Activated CD4-positive, alpha-beta T cell treated with anti-CD3 and anti-CD28 coated beads, Interleukin-2, Interleukin-4, amounts not matched to agents 100 ng/mL and 50 ng/mL, durations not matched to agents 16 hours and 8 hours (primary cell): ENCODE measurements around the gene MTFMT.
A peak's percentile ranks its signal among the peaks of the same experiment; 100 is the strongest.
"Not testable (repeated sequence)": the region's sequence is repeated elsewhere in the genome, so short reads cannot be mapped to it uniquely, and the experiment has no call there.

Experiments used
- DNase-seq: peaks from one replicate; pipeline ENCODE4 v3.0.0-alpha.2; 2020; ENCODE audit warnings: low spot score

The MTFMT gene

GRCh38 chr15:65060641-65061397 is 31.4 kb upstream of the MTFMT start:
- no peak for DNase-seq

GRCh38 chr15:65059931-65060596 is 30.6 kb upstream of the MTFMT start:
- DNase-seq, result no peak

- DNase-seq, result no peak
These were observed 29.9 kb upstream of the MTFMT start for GRCh38 chr15:65059369-65059750.

GRCh38 chr15:65058394-65059368 is 29.2 kb upstream of the MTFMT start:
- no peak for DNase-seq

GRCh38 chr15:65057549-65057940 is 28.1 kb upstream of the MTFMT start:
- DNase-seq, result no peak

- no peak for DNase-seq
These were observed 27.6 kb upstream of the MTFMT start for GRCh38 chr15:65056868-65057548.

GRCh38 chr15:65056106-65056505 is 26.7 kb upstream of the MTFMT start:
- DNase-seq, result no peak

- DNase-seq, result no peak
These were observed 25.9 kb upstream of the MTFMT start for GRCh38 chr15:65055201-65055870.

- peak; percentile 46 for DNase-seq
These were observed 25.1 kb upstream of the MTFMT start for GRCh38 chr15:65054333-65055200.

GRCh38 chr15:65052956-65053355 is 23.5 kb upstream of the MTFMT start:
- DNase-seq, result no peak

- DNase-seq, result no peak
These were observed 21.8 kb upstream of the MTFMT start for GRCh38 chr15:65051266-65051665.

- no peak for DNase-seq
These were observed 20.8 kb upstream of the MTFMT start for GRCh38 chr15:65050270-65050669.

- DNase-seq, result peak; percentile 88
These were observed 20.0 kb upstream of the MTFMT start for GRCh38 chr15:65049418-65049840.

GRCh38 chr15:65048241-65048640 is 18.8 kb upstream of the MTFMT start:
- DNase-seq, result no peak

- DNase-seq, result no peak
These were observed 15.5 kb upstream of the MTFMT start, which contains the start of gene SLC51B for GRCh38 chr15:65044724-65045481. Gene SLC51B (plus strand): TSS chr15:65045387. CDS start chr15:65050005, 4,618 bp downstream.

- DNase-seq, result not testable (repeated sequence)
These were observed 14.8 kb upstream of the MTFMT start for GRCh38 chr15:65044218-65044617.

GRCh38 chr15:65042776-65043327 is 13.4 kb upstream of the MTFMT start:
- no peak for DNase-seq

GRCh38 chr15:65041787-65042186 is 12.3 kb upstream of the MTFMT start:
- no peak for DNase-seq

- no peak for DNase-seq
These were observed 11.0 kb upstream of the MTFMT start for GRCh38 chr15:65040461-65040860.
